GM13977 (cell line): ENCODE results near the gene TMEM89.

Source experiments
- DNase-seq: peaks from one replicate; pipeline ENCODE4 v3.0.0; 2012; ENCODE audit warnings: low spot score
- in situ Hi-C: fragments of 300-500 bp; cut with MboI; formaldehyde crosslinking; loops from one replicate; pipeline ENCODE4 v1.12.0; 2022; ENCODE audit warnings: low sequenced_read_pairs, low pct_unique_long_range_greater_than_20kb, mixed read lengths, inconsistent platforms; ENCODE audit not compliant: unreplicated experiment
- TF ChIP-seq, protein P1 (sequence below): IDR thresholded peaks from 2 replicates; pipeline ENCODE4 v1.5.1; 2012; ENCODE audit warnings: mild to moderate bottlenecking, control low read depth; ENCODE audit not compliant: insufficient read depth; ENCODE audit errors: extremely low read depth, missing control alignments

Gene TMEM89

GRCh38 chr3:48642605-48643004, 21.0 kb upstream of the TMEM89 start:
- in situ Hi-C loops = no loop called here
- DNase-seq = no peak
- TF ChIP-seq, protein P1, sequence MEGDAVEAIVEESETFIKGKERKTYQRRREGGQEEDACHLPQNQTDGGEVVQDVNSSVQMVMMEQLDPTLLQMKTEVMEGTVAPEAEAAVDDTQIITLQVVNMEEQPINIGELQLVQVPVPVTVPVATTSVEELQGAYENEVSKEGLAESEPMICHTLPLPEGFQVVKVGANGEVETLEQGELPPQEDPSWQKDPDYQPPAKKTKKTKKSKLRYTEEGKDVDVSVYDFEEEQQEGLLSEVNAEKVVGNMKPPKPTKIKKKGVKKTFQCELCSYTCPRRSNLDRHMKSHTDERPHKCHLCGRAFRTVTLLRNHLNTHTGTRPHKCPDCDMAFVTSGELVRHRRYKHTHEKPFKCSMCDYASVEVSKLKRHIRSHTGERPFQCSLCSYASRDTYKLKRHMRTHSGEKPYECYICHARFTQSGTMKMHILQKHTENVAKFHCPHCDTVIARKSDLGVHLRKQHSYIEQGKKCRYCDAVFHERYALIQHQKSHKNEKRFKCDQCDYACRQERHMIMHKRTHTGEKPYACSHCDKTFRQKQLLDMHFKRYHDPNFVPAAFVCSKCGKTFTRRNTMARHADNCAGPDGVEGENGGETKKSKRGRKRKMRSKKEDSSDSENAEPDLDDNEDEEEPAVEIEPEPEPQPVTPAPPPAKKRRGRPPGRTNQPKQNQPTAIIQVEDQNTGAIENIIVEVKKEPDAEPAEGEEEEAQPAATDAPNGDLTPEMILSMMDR = no peak

DNA sequence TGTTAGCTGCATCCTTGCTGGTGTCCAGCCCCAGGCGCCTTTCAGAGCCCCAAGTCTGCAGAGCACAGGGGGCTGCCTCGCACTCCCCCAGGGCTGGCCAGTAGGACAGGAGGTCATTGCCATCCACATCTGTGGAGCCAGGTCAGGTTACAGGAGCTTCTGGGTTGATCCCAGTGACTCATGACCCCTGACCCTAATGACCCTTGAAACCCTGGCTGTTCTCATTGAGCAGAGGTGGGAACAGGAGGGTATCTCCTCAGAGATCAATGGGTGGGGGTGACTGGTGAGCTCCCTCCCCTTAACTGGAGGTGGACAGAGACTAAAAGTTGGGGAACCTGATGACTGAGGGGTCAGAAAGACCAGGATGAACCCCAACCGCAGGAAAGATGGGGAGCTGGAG, 19.8 kb upstream of the TMEM89 start:
- TF ChIP-seq, protein P1 = no peak

DNA sequence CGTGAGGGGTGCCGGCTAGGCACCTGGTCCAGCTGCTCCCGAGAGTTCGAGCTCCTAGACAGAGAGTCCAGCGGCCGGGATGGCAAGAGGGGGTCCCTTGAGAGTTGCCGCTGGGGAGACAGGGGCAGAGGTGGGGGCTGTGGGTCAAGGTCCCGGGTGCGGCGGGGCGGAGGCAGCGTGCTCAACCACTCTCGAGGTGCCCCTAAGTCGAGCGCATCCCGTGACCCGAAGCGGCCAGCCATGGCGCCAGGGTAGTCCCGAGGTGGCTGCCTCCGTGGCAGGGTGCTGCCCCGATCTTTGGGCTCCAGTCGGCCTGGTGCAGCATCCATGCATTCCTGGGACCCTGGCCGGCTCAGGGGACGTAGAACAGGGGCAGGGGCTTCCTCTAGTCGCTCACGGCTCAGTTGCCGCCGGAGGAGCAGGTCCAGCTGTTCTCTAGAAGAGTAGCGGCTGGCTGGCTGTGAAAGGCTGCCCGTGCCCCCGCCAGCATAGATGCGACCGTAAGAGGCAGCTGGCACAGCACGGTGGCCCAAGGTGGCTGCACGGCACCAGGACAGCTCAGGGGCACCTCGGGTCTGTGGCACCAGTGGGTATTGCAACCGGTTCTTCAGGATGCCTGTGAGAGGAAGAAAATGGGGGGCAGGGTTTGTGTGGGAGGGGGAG, 18.5 kb upstream of the TMEM89 start:
- DNase-seq = no peak
- TF ChIP-seq, protein P1 = no peak
- in situ Hi-C loops = no loop called here

More for the DNA sequence above, 19.8 kb upstream of the TMEM89 start:
- DNase-seq = no peak
- in situ Hi-C loops = no loop called here

GRCh38 chr3:48637305-48637704, 15.7 kb upstream of the TMEM89 start:
- TF ChIP-seq, protein P1 = no peak
- no peak for DNase-seq
- in situ Hi-C loops = no loop called here

DNA sequence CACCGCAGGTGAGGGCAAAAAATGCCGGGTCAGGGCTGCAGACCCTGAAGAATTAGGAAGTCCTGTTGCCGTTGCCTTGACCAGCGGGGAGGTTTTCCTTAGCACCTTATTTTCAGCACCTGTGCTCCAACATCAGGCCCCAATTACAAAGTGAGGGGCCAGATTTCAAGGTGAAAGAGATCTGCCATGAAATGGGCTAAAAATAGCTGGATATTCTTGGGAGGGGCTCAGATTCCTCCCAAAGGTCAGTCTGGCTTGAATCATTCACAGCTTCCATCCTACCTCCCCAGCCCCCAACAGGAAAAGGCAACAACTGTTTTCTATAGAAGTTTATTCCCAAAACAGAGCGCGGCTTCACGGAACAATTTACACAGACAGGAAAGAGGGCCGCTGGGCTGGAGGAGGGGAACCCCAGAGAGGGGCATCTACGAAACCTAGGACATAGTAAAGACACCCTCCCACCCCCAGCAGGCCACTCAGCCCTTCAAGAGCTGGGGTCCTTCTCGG, 14.6 kb upstream of the TMEM89 start:
- TF ChIP-seq, protein P1 = no peak

GRCh38 chr3:48635222-48636021, 13.9 kb upstream of the TMEM89 start, which contains the start of gene SLC26A6:
SLC26A6 (minus strand) TSS chr3:48635461; CDS start chr3:48635393, 68 bp downstream.
- in situ Hi-C loops = no loop called here
- DNase-seq = peak; percentile 100
- TF ChIP-seq, protein P1 = peak; percentile 69

More for the DNA sequence above, 14.6 kb upstream of the TMEM89 start:
- no peak for DNase-seq
- in situ Hi-C loops = no loop called here
